GM19238 (cell line): Measurements from ENCODE around the gene IL17RA.

Source experiments
- DNase-seq: peaks from one replicate; pipeline ENCODE4 v3.0.0; 2011; ENCODE audit warnings: low spot score; ENCODE audit not compliant: insufficient read length

Gene IL17RA

DNA sequence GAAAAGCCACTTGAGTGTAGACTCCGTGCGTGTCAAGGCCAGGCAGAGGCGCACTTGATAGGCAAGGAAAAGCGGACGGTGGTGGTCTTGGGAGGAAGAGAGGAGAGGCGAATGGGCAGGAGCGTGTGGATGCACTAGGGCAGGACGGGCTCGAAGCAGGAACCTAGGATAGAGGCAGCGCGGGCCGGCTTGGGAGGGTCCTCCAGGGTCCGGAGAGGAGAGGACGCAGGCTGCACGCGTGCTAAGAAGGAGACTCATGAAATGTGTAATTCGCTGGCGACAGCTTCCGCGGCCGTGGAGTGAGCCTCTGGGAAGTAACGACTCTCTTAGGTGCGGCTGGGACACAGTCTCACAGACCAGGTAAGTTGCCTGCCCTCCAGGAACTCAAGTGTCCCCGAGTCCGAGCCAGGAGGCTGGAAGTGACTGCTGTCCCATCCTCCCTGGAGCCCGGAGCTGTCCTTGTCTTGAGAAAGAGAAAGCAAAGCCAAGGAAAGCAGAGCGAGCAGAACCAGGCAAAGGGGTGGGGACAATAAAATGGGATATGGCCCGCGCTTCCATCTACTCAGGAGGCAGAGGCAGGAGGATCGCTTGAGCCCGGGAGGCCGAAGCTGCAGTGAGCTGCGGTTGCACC is 874 bp upstream of the IL17RA start:
- no peak for DNase-seq

DNA sequence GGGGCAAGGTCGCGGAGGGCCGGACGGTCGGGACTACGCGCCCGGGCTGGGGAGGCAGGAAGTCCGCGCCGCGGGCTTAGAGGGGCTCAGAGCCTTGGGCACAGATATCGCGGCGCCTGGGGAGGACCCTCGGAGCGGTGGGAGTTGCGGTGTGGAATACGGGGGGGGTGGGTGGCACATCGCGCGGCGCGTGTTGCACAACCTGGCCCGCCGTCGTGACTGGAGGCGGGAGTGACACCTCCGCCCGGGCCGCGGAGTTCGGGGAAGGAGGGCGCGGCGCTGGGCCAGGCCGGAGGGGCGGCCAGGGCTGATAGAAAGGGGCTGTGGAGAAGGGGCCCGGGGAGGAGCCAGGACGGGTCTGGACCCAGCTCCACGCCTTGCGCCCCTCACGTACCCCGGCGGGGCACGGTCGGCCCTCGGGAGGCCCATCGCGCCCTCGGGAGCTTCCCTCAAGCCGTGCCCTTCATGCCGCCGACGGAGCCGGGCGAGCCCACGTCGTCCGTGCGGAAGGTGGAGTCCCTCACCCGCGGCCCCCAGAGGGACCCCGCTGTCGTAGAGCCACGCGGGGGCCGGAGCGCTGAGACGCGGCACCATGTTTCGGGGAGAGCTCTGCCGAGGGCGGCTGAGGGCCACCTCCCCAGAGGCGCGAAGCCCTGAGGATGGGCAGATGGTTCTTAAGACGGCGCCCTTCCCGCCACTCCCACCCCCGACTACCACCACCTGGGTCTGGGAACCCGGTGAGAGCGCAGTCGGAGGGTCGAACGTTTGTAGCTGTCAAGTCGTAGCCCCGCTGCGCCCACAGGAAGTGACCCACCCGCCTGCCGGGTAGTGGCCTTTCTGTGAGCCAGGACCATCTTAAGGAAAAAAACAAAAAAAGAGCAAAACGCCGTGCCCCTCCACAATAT is 729 bp downstream of the IL17RA start:
- no peak for DNase-seq

DNA sequence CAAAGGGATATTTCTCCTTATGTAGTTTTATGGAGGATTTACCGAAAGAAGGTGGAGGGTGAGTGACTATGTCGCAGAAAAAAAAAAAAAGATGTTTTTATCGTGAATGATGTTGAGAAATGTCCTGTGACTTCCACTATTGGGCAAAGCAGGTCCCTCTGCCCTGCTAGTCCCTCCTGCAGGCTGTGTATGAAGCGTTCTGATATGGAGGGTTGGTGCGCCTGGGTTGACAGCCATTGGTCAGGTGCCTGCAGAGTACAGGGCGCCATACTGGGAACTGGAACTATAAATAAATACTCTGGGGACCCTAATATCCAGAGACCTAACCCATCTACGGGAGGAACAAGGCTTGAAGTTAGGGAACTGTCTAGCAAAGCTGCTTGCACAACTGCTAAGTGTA is 1.5 kb downstream of the IL17RA start:
- DNase-seq: no peak

DNA sequence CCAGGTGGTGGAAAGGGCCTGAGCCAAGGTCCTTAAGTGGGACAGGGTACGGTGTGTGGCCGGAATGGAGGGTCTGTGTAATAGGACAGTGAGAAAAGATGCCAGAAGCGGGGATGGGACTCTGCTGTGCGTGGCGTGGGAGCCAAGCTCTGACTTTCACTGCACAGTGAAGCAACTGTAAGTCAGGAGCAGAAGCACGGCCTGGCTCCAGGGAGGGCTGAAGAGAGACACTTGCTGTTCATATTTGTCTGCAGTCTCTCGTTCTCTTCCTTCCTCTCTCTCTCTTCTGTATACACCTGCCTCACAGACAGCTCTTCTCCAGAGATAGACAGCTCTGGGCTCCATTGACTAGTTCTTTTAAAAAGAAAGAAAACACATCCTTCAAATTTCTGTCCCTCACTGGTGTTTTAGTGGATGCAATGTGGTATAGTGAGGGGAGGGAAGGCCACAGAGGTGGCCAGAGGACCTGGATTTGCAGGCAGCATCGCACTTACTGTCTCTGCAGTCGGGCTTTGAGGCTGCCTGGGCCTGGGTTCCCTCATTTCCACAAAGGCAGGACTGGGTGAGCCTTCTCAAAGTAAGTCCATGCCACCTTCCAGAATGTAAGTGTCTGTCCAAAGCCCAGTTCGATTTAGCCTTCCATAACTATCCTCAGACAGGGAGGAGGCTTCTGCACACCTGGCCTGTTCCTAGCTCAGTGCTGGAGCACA is 2.1 kb downstream of the IL17RA start:
- DNase-seq: no peak

DNA sequence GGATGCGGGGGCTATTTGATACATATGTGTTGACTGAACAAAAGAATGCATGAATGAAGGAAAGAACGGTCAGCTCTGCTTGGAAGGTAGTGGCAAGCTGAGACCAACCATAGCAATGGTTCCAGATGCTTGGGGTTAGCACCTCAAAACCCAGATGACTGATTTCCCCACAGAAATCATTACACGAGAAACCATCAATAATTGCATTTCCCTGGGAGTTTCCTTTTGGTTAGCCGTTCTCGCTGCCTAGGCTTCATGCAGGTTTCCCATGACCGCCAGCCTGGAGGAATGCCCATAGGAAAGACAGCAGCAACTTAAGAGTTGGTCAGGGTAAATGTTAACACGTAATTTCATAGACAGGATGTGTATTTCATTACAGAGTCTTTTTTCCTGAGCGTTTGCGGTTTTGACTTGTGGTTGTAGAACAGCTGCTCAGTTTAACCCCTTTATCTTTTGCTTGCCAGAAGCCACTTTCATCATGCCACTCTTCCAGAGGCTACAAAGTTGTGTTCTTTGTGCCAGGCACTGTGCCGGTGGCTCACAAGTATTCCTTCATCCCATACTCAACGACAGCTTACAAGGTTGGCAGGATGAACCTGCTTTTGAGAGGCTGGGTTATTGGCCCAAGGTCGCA is 2.8 kb downstream of the IL17RA start:
- DNase-seq: no peak

DNA sequence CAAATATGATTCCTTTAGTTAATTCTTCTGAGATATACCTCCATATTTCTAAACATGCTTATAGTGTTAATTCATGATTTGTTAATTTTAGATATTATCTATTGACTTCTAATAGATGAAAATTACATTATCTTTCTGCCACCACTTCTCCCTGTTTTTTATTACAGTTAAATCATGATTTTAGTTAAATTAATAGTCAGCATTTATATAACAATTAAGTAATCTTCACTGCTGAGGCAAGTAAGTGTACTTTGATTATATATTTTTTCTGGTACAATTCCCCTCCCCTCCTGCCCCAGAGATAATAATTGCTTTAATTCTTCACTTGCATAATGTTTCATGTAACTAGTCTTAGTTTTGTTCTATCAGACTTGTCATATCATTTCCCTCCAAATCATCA is 5.8 kb downstream of the IL17RA start:
- no peak for DNase-seq

DNA sequence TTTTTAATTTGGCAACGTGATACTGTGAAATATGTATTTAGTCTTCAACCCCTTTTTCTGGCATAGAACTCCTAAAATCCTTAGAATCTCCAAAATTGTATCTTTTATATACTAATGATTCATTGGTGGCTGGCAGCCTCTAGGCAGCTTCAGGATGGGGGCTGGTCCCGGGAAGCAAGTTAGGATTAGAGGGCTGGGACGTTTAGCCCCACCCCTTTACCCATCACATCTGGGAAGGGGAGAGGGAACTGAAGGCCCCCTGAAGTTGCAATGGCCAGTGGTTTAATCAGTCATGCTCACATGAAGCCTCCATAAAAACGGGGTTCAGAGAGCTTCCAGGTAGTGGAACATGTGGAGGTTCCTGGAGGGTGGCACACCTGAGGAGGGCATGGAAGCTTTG is 7.1 kb downstream of the IL17RA start:
- no peak for DNase-seq

DNA sequence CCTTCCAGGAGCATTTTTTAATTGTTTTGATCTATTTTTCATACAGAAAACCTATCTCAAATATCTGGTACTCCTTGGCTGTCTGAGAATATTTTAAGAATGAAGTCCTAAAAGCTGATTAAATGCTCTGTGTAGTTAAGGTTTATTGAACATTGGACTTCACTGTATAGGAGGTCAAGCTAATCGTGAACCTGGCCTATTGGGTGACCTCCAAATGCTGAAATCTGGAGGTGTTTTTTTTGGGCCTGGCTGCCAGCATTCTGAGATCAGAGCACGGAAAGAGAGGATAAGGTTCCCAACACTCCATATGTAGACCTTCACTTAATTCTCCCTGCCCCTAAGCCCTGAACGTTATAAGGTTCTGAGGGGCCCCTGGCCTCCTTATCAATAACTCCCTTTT is 8.3 kb downstream of the IL17RA start:
- DNase-seq: no peak

DNA sequence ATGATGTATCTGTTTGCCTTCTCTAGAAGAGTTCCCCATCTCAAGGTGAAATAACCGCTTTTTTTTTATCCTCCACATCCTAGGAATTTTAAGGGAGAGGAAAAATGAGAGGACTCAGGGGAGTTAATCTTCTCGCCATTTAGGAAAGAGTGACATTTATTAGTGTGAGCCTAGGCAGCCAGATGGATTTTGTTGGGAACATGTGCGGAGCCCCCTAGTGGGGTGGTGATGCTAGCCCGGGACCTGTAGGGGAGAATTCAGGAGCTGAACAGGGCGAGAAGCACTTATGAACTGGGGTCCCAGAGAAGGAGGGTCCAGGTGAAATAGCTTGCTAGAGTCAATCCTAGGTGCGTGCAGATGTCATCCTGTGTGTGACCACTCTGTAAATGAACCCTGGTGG is 10.7 kb downstream of the IL17RA start:
- DNase-seq: no peak

DNA sequence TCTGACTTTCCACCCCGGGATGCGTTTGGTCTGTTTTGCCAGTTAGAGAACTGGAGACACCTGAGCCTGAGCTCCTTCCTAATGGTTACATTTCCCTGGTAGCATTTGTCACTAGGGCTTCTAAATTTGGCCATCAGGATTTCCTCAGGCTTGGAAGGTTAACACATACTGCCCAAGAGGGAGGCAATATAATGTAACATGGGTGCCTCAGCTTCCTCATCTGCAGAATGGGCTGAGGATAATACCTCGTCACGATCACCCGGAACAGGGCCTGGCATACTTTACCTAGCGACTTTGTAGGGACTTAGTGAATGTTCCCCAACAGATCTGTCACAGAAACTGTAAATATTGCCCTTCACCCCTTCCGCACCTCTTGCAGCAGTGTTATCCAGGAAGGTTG is 11.3 kb downstream of the IL17RA start:
- no peak for DNase-seq

DNA sequence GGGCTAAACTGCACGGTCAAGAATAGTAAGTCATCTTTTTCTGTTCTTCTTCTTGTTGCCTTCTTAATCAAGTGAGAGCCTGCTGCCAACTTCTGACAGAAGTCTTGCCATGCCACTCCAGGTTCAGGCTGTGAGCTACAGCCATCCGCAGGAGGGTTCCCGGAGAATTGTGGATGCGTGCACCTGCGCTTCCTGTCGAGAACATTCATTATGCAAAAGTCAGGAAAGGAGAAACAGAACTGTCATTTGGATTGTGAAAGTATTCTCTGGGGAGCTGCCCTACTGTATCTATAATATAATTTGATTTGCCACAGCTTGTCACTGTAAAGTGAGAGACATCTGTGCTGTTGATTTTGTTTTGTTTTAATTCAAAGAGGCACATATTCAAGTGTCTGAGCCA is 12.3 kb downstream of the IL17RA start:
- DNase-seq: no peak

DNA sequence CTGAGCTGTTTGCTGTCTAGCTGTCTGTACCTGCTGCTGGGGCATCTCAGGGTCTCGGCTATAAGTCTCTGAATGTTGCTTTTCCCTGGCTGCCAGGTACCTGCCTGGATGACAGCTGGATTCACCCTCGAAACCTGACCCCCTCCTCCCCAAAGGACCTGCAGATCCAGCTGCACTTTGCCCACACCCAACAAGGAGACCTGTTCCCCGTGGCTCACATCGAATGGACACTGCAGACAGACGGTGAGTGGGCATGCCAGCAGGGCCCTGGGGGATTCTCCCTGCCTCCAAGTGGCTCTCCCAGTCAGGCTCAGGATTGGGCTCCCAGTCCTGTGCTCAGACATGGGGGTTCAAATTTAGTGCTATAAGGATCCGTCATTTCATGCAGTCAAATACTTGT is 12.9 kb downstream of the IL17RA start:
- DNase-seq: no peak

DNA sequence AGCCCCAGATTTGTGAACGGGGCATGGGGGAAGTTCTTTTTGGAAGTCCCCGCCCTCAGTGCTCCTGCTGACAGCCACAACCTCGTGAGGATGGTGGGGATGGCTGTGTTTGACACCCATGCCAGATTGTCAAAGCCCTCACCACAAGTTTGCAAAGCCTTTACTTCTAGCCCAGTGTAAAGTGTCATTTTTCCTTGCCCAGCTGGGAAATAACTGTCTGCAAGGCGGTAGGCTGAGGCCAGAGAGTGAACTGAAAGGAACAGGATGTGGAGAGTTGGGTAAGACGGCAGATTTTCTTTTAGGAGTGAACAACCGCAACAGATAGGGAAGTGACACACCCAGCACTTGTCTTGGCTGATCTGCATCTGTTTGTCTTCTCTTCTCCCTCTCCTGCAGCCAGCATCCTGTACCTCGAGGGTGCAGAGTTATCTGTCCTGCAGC is 13.6 kb downstream of the IL17RA start:
- no peak for DNase-seq

DNA sequence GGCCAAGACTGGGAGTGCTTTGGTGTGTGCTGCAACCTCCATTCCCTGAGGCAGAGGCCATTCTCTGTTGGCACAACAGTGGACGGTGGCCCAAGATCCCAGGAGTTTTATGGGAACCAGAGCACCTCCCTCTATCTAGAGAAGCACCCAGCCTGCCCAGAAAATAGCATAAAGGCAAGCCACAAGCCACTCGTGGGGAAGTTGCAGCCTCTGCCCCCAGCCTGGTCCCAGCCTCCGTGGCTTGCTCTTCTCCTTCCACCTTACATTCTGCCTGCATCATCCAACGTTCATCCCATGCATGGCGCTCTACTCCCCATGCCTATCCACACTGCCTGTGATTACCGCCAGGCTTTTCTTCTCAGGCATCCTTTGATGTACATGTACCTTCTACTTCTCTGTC is 15.8 kb downstream of the IL17RA start:
- no peak for DNase-seq

DNA sequence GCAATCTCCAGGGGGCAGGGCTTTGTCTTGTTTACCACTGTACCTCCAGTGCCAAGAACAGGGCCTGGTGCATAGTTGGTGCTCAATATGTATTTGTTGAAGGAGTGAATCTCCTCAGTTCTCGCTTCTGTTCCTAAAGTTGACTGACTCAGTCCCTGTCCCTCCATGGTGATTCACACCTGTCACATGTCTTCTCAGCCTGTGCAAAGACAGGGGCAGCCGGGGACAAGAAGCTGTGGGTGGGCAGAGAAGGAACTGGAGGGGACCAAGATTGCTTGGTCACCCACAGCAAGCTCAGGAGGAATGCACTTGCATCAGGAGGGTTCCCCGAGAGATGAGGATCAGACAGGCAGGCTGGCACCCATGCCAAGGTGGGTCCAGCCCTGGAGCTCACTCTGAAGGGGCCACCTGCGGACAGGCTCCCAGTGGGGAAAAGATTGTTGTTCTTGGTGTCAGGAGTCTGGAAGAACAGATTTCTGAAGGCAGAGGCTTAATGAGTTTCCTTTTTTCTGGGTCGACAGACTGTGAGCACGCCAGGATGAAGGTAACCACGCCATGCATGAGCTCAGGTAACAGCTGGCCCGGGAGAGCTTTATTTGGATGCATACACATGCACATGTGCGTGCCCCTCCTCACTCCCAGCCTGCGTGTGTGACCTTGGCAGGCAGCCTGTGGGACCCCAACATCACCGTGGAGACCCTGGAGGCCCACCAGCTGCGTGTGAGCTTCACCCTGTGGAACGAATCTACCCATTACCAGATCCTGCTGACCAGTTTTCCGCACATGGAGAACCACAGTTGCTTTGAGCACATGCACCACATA is 16.9 kb downstream of the IL17RA start:
- no peak for DNase-seq

DNA sequence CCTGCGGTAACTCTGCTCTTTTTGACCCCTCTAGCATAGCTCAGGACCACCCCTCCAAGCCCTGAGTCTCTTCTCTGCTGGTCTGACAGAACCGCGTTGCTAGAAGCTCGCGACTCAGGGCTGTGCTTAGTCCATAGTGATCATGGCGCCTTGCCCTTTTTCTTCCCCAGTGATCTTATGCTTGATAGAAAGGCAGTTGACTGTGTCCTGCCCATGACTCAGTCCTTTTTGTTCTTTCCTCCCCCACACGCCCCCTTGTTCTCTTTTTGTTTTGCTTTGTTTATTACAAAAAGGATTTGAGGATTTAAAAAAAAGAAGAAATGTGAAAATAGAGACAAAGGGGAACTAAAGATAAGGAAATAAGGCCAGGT is 17.5 kb downstream of the IL17RA start:
- no peak for DNase-seq

DNA sequence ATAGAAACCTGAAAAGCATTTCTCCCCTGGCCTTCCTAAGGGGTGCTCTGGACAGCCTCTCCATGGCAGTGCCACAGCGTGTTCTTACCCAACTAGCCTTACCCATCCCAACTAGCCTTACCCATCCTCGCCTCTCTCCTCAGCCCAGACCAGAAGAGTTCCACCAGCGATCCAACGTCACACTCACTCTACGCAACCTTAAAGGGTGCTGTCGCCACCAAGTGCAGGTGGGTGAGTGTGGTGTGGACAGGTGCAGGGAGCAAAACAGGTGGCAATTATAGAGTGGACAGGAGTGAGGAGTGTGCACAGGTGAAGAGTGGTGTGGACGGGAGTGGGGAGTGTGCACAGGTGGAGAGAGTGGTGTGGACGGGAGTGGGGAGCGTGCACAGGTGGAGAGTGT is 18.6 kb downstream of the IL17RA start:
- no peak for DNase-seq

DNA sequence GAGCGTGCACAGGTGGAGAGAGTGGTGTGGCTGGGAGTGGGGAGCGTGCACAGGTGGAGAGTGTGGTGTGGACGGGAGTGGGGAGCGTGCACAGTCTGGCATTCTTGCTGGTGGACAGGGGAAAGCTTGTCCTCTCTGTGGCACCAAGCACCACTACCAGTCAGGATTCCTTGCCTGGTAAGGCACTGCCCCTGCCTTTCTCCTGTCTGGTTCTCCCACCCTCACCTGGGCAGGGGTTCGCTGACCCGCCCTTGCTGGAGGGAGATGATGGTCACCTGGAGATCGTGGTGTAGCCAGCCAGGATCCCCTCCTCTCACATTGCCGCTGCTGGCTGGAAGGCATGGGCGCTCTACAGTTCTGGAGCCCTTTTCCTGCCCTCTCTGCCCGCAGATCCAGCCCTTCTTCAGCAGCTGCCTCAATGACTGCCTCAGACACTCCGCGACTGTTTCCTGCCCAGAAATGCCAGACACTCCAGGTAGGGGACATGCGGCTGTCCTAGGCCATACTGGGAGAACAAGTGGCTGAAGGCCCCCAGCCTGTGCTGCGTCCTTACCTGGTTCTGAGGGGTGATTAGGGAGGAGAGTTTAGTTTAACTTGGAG is 19.6 kb downstream of the IL17RA start:
- DNase-seq: no peak

DNA sequence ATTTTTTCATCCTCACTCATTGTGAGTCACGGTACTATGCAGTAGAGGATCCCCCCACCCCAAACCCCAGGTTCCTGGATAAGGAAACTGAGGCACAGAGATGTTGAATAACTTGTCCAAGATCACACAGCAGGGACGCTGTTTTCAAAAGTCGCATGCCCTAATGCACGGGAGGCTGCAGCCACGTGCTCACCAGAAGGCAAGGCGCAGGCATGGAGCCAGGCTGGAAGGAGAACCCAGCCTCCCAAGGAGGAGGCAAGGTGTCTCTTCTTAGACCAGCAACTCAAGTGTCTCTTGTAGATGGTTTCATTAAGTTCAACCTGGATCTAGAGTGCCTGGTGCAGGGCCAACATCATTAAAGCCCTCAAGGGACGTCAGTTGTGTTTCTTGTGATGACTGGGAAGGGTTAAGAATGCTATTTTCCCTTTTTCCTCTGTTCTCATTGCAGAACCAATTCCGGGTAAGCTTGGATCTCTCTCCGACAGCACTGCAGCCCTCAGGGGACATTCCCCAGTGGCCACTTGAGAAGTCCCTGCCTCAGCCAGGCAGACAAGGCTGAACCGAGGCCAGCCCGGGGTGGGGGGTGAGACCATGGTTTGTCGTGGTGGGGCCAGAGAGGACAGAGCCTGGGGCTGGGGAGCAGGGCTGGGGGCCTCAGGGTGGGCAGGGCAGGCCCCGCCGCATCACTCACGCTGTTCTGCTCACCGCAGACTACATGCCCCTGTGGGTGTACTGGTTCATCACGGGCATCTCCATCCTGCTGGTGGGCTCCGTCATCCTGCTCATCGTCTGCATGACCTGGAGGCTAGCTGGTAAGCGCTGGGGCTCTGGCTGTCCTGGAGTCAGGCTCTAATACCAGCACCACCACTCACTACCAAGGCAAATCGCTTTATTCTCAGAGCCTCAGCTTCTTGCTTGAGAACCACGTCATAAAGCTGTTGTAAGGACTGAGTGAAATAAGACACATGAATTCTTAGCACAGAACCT is 20.6 kb downstream of the IL17RA start:
- no peak for DNase-seq
